Activated T-cell treated with anti-CD3 and anti-CD28 coated beads, Interleukin-2, amount 50 U/mL, for 72 hours (primary cell): ENCODE data around the gene OBSCN. TPM values are rescaled to one million over a fixed set of nuclear protein-coding genes. Genes with fewer than 3 reads are reported as not detected.

Experiments used
- ATAC-seq, 2 donors: fragments of 150-1000 bp; cut with Tn5 transposase; replicated peaks in 1 of 2; 2 replicates each; pipeline ENCODE4 v1.10.0; 2021; ENCODE audit warnings: moderate library complexity in 2 of 2, mild to moderate bottlenecking in 1 of 2
- DNase-seq, 2 donors: peaks; one replicate each; pipeline ENCODE4 v3.0.0; 2021 to 2022; ENCODE audit warnings: mixed read lengths in 1 of 2
- H3K27ac Mint-ChIP-seq: one replicate; pipeline ENCODE4 v1.8.0; 2022; ENCODE audit warnings: mild to moderate bottlenecking, moderate library complexity, mixed read lengths
- H3K27me3 Mint-ChIP-seq: one replicate; pipeline ENCODE4 v1.8.0; 2022; ENCODE audit warnings: low read depth, mixed read lengths
- H3K36me3 Mint-ChIP-seq, 2 donors: one replicate each; pipeline ENCODE4 v1.8.0; 2022; ENCODE audit warnings: mixed read lengths in 2 of 2, mild to moderate bottlenecking in 1 of 2; ENCODE audit not compliant: insufficient read depth in 2 of 2
- H3K4me1 Mint-ChIP-seq: one replicate; pipeline ENCODE4 v1.8.0; 2022; ENCODE audit warnings: low read depth, mixed read lengths
- H3K4me3 Mint-ChIP-seq, 2 donors: one replicate each; pipeline ENCODE4 v1.8.0; 2022; ENCODE audit warnings: mild to moderate bottlenecking in 2 of 2, mixed read lengths in 2 of 2, moderate library complexity in 2 of 2
- H3K9me3 Mint-ChIP-seq, 2 donors: one replicate each; pipeline ENCODE4 v1.8.0; 2022; ENCODE audit warnings: mixed read lengths in 2 of 2
- total RNA-seq, 2 donors: library from RNA; stranded (reverse); gene quantifications; one replicate each; pipeline ENCODE4 v1.2.3, GENCODE V29; 2022

Gene OBSCN
- total RNA-seq, 2 donors from 2014 or later, result 25.0 to 27.7 TPM

DNA sequence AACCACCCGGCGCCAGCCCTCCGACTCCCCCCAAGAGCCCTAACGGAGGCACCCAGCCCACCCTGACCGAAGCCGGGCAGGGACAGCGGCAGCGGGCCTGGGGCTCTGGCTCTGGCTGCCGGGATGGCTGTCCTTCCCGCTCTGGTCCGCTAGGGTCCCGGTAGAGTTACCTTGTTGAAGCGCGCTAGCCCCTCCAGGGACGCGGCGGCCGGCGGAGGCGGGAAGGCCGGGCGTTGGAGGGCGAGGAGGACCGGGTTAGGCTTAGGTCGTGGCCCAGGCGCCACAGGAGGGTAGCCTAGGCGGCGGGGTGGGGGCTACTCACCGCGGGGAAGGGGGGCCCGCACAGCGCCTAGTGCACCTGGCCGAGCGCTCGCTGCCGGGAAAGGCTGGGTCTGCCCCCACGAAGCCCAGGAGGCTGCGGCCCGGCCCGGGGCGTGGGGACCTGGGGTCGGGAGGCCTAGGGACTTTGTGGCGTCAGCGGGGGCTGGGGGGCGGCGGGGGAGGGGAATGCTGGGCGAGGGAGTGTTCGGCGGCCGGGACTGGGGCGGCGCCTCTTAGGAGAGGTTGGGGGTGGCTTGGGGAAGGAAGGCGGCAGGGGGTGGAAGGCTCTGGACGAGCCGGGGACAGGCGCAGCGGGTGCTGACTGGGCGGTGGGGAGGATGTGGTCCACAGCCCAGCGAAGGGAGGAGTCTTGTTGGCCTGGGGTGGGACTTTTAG lies 208.5 kb downstream of the OBSCN start, which contains the start of gene TRIM17:
Gene TRIM17, minus strand, starts transcription at position 645 of the 717 bp plus-strand sequence. CDS start 1,789 bp downstream, outside the sequence.
- DNase-seq (peak; percentile 60 to 63), ATAC-seq (peak; percentile 79 to 88)
- peak within 1 kb of the TSS; percentile 89 for H3K27ac Mint-ChIP-seq
- peak within 1 kb of the TSS; percentile 88 to 94 for H3K4me3 Mint-ChIP-seq
- no peaks in the 10 kb centered on the region for H3K36me3 Mint-ChIP-seq
- peaks cover 25% of the 10 kb centered on the region for H3K4me1 Mint-ChIP-seq
- peaks cover 17% of the 10 kb centered on the region for H3K27me3 Mint-ChIP-seq
- H3K9me3 Mint-ChIP-seq, result no peaks in the 10 kb centered on the region

DNA sequence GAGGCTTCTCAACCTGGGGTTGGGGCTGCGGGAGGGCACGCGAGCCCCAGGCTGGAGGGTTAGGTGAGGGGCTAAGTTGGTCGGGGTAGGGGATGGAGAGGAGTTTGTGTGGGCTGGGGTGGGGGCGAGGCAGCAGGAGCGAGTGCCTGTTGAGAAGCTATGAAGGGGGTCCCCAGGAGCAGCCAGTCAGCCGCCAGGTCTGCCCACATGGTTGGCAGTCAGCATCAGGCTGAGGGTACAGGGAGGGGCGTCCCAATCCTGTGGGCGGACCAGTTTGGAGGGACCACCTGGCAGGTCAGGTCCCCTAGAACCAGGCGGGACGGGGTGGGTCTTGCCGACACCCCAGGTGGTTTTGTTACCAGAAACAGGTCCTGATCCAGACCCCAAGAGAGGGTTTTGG lies 209.2 kb downstream of the OBSCN start:
- Mint-ChIP-seq H3K9me3 (no peaks in the 10 kb centered on the region), H3K36me3 (no peaks in the 10 kb centered on the region), H3K27me3 (peaks cover 17% of the 10 kb centered on the region), H3K4me1 (peaks cover 25% of the 10 kb centered on the region), H3K27ac (no peak overlapping the region), H3K4me3 (peak overlapping the region; percentile 88 to 94)
- ATAC-seq (no peak), DNase-seq (no peak)

DNA sequence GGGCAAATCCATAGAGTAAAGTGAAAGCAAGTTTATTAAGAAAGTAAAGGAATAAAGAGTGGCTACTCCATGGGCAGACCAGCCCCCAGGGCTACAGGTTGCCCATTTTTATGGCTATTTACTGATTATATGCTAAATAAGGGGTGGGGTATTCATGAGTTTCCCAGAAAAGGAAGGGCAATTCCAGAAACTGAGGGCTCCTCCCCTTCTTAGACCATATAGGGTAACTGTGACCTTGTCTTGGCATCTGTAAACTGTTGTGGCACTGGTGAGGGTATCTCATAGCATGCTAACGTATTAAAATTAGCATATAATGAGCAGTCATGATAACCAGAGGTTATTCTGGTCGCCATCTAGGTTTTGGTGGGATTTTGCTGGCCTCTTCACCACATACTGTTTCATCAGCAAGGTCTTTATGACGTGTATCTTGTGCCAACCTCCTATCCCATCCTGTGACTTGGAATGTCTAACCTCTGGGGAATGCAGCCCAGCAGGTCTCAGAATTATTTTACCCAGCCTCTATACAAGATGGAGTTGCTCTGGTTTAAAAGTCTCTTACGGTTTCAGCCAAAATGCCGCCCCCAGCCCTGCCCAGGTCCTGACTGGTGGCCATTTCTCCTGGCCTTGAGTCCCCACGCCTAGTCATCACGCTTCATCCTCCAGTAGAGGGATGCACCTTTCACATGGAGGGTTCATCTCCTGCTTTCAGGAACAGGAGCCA lies 209.8 kb downstream of the OBSCN start:
- no peak for ATAC-seq
- H3K9me3 Mint-ChIP-seq, result no peaks in the 10 kb centered on the region
- peak overlapping the region; percentile 88 to 94 for H3K4me3 Mint-ChIP-seq
- H3K27me3 Mint-ChIP-seq, result peaks cover 17% of the 10 kb centered on the region
- no peak for DNase-seq
- H3K27ac Mint-ChIP-seq, result no peak overlapping the region
- H3K36me3 Mint-ChIP-seq, result no peaks in the 10 kb centered on the region
- peaks cover 25% of the 10 kb centered on the region for H3K4me1 Mint-ChIP-seq

DNA sequence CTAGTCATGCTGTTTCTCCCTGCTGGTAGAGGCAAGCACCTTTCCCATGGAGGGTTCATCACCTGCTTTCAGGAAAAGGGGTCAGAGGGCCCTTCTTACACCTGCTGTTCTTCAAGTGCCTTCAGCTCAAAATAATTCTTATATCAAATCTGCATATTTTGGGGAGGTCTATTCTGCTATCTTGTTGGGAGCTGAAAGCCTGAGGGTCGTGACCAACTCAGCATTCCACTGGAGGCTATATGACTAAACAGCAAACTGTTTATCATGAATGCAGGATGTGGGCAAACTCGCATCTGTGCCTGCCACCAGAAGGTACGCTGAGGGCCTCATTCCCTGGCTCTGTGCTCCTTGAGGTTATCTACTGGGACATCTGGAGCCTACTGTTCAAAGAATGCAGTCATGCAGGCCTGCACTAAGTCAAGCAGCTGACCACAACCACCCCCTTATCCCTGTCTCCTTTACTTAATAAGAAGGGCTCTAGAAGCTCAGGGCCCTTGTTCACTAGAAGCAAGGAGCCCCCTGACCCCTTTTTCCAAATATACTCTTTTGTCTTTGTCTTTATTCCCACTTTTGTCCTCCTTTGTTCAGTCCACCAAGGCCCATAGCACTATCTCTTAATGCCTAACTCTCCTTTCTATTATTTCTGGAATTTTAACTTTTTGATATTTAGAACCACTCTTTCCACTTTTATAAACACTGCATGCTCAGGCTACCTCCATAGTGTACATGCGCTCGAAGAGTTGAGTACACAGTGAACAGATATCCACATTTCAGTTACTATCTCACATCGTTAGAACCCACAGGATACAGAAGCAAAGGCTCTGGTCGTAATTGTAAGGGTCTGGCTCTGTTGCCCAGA lies 213.4 kb downstream of the OBSCN start:
- no peaks in the 10 kb centered on the region for H3K36me3 Mint-ChIP-seq
- ATAC-seq (no peak), DNase-seq (no peak)
- peaks cover 10% of the 10 kb centered on the region for H3K4me1 Mint-ChIP-seq
- no peak overlapping the region for H3K27ac Mint-ChIP-seq
- H3K9me3 Mint-ChIP-seq, result no peaks in the 10 kb centered on the region
- H3K27me3 Mint-ChIP-seq, result peaks cover 6% of the 10 kb centered on the region
- H3K4me3 Mint-ChIP-seq, result no peak overlapping the region

DNA sequence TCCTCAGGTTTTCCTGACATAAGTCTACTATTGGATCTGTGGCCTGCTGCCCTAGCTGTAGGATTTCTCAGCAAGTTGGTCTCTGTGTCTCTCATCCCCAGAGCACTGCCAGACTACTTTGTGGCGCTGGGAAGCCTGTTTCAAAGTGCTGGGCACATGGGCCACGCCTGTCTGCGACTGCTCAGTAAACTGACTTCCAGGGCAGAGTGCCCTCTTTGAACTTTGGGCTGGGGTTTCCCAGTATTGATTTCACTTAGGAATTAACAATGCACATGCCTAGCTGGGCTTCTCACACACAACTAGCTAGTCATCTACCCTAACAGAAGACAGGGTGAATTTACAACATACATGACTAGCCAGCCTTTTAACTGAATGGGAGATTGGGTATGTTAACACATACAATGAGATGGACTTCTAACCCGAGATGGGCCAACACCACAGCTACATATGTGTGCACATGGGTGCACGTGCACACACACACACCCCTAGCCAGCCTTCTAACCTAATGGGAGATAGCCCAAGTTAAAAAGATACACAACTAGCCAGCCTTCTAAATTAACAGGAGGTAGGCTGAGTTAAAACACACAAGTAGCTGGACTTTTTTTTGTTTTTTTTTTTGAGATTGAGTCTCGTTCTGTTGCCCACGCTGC lies 215.7 kb downstream of the OBSCN start:
- no peak overlapping the region for H3K27ac Mint-ChIP-seq
- no peaks in the 10 kb centered on the region for H3K9me3 Mint-ChIP-seq
- ATAC-seq (no peak), DNase-seq (no peak)
- no peaks in the 10 kb centered on the region for H3K36me3 Mint-ChIP-seq
- H3K27me3 Mint-ChIP-seq, result peaks cover 13% of the 10 kb centered on the region
- H3K4me1 Mint-ChIP-seq, result no peaks in the 10 kb centered on the region
- no peak overlapping the region for H3K4me3 Mint-ChIP-seq

DNA sequence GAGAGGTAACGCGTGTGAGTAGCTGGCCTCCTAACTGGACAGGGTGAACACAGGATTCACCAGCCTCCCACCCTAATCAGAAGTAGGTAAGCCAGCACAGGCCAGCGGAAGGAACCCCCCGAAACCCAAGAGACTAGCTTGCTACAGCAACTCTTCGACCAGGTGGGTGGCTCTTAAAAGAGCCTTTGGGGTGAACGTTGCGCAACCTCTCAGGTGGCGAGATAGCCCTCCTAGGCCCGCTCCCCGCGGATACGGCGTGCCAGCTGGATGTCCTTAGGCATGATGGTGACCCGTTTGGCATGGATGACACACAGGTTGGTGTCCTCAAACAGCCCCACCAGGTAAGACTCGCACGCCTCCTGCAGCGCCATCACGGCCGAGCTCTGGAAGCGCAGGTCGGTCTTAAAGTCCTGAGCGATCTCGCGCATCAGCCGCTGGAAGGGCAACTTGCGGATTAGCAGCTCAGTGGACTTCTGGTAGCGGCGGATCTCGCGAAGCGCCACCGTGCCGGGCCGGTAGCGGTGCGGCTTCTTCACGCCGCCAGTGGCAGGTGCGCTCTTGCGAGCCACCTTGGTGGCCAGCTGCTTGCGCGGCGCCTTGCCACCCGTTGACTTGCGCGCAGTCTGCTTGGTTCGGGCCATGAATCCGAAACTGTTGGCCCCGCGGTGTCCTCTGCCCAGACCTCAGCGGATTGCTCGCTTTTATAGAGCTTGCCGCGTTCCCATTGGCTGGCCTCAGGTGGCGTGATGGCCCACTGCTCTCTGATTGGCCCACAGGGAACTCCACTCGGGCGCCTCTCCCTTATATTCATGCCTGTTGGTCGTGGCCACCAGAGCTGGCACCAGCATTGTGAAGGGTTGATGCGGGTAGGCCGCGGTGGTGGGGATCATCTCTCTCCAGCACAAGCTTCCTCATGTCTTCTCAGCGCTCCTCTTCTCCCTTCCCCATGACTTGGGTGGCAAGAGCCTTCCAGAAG lies 217.1 kb downstream of the OBSCN start:
- Mint-ChIP-seq H3K27me3 (peaks cover 23% of the 10 kb centered on the region), H3K4me3 (no peak overlapping the region), H3K9me3 (no peaks in the 10 kb centered on the region), H3K27ac (no peak overlapping the region), H3K4me1 (no peaks in the 10 kb centered on the region), H3K36me3 (no peaks in the 10 kb centered on the region)
- DNase-seq (no peak), ATAC-seq (no peak)

DNA sequence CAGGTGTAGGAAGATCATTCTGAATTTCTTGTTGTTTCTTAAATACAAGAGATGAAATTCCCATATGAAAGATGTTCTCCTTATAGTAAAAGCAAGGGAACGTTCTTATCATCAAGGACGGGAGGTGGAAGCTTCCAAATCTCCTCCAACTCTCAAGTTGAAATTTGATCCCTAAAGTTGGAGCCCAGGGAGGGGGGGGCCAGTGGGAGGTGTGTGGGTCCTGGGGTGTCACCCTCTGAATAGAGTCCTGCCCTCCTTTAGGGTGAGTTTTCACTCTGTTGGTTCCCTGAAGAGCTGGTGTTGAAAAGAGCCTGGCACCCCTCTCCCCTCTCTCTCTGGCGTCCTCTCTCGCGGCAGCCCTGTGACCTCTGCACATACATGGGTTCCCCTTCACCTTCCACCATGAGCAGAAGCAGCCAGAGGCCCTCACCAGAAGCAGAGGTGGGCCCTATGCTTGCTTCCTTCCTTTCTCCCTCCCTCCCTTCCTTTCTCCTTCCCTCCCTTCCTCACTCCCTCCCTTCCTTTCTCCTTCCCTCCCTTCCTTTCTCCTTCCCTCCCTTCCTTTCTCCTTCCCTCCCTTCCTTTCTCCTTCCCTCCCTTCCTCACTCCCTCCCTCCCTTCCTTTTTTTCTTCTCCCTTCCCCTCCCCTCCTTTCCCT lies 218.8 kb downstream of the OBSCN start:
- H3K4me1 Mint-ChIP-seq, result no peaks in the 10 kb centered on the region
- no peak for ATAC-seq

DNA sequence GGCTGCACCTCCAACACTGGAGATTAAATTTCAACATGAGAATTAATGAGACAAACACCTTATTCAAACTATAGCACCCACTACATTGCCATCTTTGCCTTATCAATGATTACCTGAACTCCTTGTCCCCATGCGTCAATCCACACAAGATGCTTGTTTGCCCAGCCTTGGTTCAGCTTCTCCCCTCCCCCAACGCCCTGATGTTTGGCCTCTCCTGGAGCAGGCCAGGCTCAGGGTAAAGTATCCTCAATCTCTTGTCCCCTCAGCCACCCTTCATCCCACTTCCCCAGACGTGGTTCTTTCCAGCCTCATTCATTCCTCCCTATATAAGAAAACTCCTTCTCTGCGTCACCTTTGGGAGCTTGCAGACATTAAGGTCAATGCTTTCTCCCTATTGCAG lies 220.6 kb downstream of the OBSCN start:
- Mint-ChIP-seq H3K36me3 (no peaks in the 10 kb centered on the region), H3K27ac (no peak overlapping the region), H3K27me3 (peaks cover 32% of the 10 kb centered on the region), H3K4me1 (no peaks in the 10 kb centered on the region), H3K9me3 (no peaks in the 10 kb centered on the region), H3K4me3 (no peak overlapping the region)
- ATAC-seq (no peak), DNase-seq (no peak)

More for the DNA sequence above, 218.8 kb downstream of the OBSCN start:
- Mint-ChIP-seq H3K27ac (no peak overlapping the region), H3K27me3 (peaks cover 32% of the 10 kb centered on the region), H3K36me3 (no peaks in the 10 kb centered on the region), H3K4me3 (no peak overlapping the region), H3K9me3 (no peaks in the 10 kb centered on the region)
- no peak for DNase-seq

Other genes with a start within 250 kb of the OBSCN start
- not detected for gene WNT3A, start 201.0 kb upstream of the OBSCN start, total RNA-seq
- gene ARF1, start 125.3 kb upstream of the OBSCN start, total RNA-seq, result 100 to 1,000 TPM; 327 to 369 TPM
- 10 to 100 TPM; 18.2 to 27.3 TPM for gene C1orf35, start 104.7 kb upstream of the OBSCN start, total RNA-seq
- gene MRPL55, start 98.7 kb upstream of the OBSCN start, total RNA-seq, result 10 to 100 TPM; 36.1 to 36.7 TPM
- gene GUK1, start 67.8 kb upstream of the OBSCN start, total RNA-seq, result 100 to 1,000 TPM; 130 to 148 TPM
- under 1 TPM; 0.77 to 0.93 TPM for gene GJC2, start 58.1 kb upstream of the OBSCN start, total RNA-seq
- gene IBA57, start 42.2 kb upstream of the OBSCN start, total RNA-seq, result 1 to 10 TPM; 9.1 TPM
- gene TRIM11, start 198.8 kb downstream of the OBSCN start, total RNA-seq, result 10 to 100 TPM; 43.5 to 51.4 TPM
- gene TRIM17, start 208.8 kb downstream of the OBSCN start, total RNA-seq, result 1 to 10 TPM; 1.6 to 6.2 TPM